ENCODE measurements around the gene CYP1B1. TPM values are rescaled to one million over a fixed set of nuclear protein-coding genes. Genes with fewer than 3 reads are reported as not detected.

CYP1B1 gene
- total RNA-seq, 1 experiment from 2014 or later, result 2.6 TPM

- Histone ChIP-seq H2AFZ (ENCODE audit: low read depth, low read length, poor library complexity, severe bottlenecking) (no peak overlapping the region), H3K4me2 (ENCODE audit: low read length) (no peak overlapping the region), H3K9ac (ENCODE audit: low read length) (no peak overlapping the region), H3K27me3 (ENCODE audit: insufficient read depth, low read length) (no peaks in the 10 kb centered on the region), H3K9me3 (ENCODE audit: control insufficient read depth in 1 of 2, insufficient read depth in 1 of 2, low read depth in 1 of 2, low read length in 2 of 2) (no peaks in the 10 kb centered on the region), H3K79me2 (ENCODE audit: insufficient read depth, low read length) (no peaks in the 10 kb centered on the region), H3K4me3 (replicated peaks in 1 of 2; ENCODE audit: low read depth in 1 of 2, low read length in 2 of 2) (no peak overlapping the region), H4K20me1 (ENCODE audit: insufficient read depth) (no peaks in the 10 kb centered on the region), H3K9me2 (ENCODE audit: insufficient read depth) (no peaks in the 10 kb centered on the region), H3K36me3 (ENCODE audit: control insufficient read depth in 1 of 2, insufficient read depth in 2 of 2, low read length in 2 of 2) (no peaks in the 10 kb centered on the region), H3K4me1 (ENCODE audit: control insufficient read depth in 1 of 2, insufficient read depth in 2 of 2, low read length in 2 of 2) (no peaks in the 10 kb centered on the region), H3K27ac (ENCODE audit: low read depth, low read length) (no peak overlapping the region)
- DNase-seq (ENCODE audit: low read depth, low spot score), result no peak
- intact Hi-C loops (cut with micrococcal nuclease), result no loop called here
- TF ChIP-seq ZFX (IDR thresholded peaks at IDR 0.05) (no peak), SIN3A (IDR thresholded peaks at IDR 0.05; ENCODE audit: low read depth) (no peak), EGR1 (IDR thresholded peaks at IDR 0.05; ENCODE audit: low read depth) (no peak), ZNF274 (IDR thresholded peaks at IDR 0.05; ENCODE audit: low read depth, low read length) (no peak), EZH2 (IDR thresholded peaks at IDR 0.05) (no peak)
- BruUV-seq (replicated peaks), result no TSS peak
- CTCF ChIA-PET, result no interaction called here
- no peak for ATAC-seq
- POLR2A ChIA-PET, result no interaction called here
- RAD21 ChIA-PET (ENCODE audit: low non-redundant PET in 1 of 2, low total read pairs in 2 of 2, uncharacterized antibody in 2 of 2, unreplicated experiment in 2 of 2), result no interaction called here
These were observed 44.3 kb upstream of the CYP1B1 start for GRCh38 chr2:38120264-38120592.

- Histone ChIP-seq H3K27me3 (ENCODE audit: insufficient read depth, low read length) (no peaks in the 10 kb centered on the region), H3K36me3 (ENCODE audit: control insufficient read depth in 1 of 2, insufficient read depth in 2 of 2, low read length in 2 of 2) (no peaks in the 10 kb centered on the region), H3K9me3 (ENCODE audit: control insufficient read depth in 1 of 2, insufficient read depth in 1 of 2, low read depth in 1 of 2, low read length in 2 of 2) (no peaks in the 10 kb centered on the region), H3K4me1 (ENCODE audit: control insufficient read depth in 1 of 2, insufficient read depth in 2 of 2, low read length in 2 of 2) (no peaks in the 10 kb centered on the region), H4K20me1 (ENCODE audit: insufficient read depth) (no peaks in the 10 kb centered on the region), H3K4me2 (ENCODE audit: low read length) (no peak overlapping the region), H3K27ac (ENCODE audit: low read depth, low read length) (no peak overlapping the region), H3K79me2 (ENCODE audit: insufficient read depth, low read length) (no peaks in the 10 kb centered on the region), H2AFZ (ENCODE audit: low read depth, low read length, poor library complexity, severe bottlenecking) (no peak overlapping the region), H3K4me3 (replicated peaks in 1 of 2; ENCODE audit: low read depth in 1 of 2, low read length in 2 of 2) (no peak overlapping the region), H3K9ac (ENCODE audit: low read length) (no peak overlapping the region), H3K9me2 (ENCODE audit: insufficient read depth) (no peaks in the 10 kb centered on the region)
- TF ChIP-seq FOSL1 (IDR thresholded peaks at IDR 0.05; ENCODE audit: low read depth) (no peak), RAD21 (IDR thresholded peaks at IDR 0.05; ENCODE audit: low read depth) (no peak), CEBPB (IDR thresholded peaks at IDR 0.05; ENCODE audit: low read depth) (no peak), JUND (IDR thresholded peaks at IDR 0.05) (no peak), CBX3 (IDR thresholded peaks at IDR 0.05; ENCODE audit: low read depth) (no peak), YY1 (IDR thresholded peaks at IDR 0.05; ENCODE audit: extremely low read depth, insufficient replicate concordance, low read depth, low read length) (no peak), EGR1 (IDR thresholded peaks at IDR 0.05; ENCODE audit: low read depth) (no peak), MAX (IDR thresholded peaks at IDR 0.05) (no peak), EZH2 (IDR thresholded peaks at IDR 0.05) (no peak), ZNF274 (IDR thresholded peaks at IDR 0.05; ENCODE audit: low read depth, low read length) (no peak), SP1 (IDR thresholded peaks at IDR 0.05; ENCODE audit: low read depth) (no peak), ZFX (IDR thresholded peaks at IDR 0.05) (no peak), EZH2phosphoT487 (IDR thresholded peaks at IDR 0.05; ENCODE audit: borderline replicate concordance) (no peak), CTCF (IDR thresholded peaks at IDR 0.05 in 2 of 3, conservative IDR thresholded peaks at IDR 0.05 in 1 of 3; ENCODE audit: borderline replicate concordance in 1 of 3, insufficient read depth in 1 of 3, low read depth in 2 of 3, low read length in 2 of 3) (no peak), POLR2A (IDR thresholded peaks at IDR 0.05; ENCODE audit: borderline replicate concordance, extremely low read depth, insufficient read depth, insufficient read length) (no peak), SRF (IDR thresholded peaks at IDR 0.05; ENCODE audit: low read depth) (no peak), REST (IDR thresholded peaks at IDR 0.05; ENCODE audit: low read depth) (no peak)
- intact Hi-C loops (cut with micrococcal nuclease), result no loop called here
- ATAC-seq (no peak), DNase-seq (ENCODE audit: low read depth, low spot score) (no peak)
- ChIA-PET RAD21 (ENCODE audit: low non-redundant PET in 1 of 2, low total read pairs in 2 of 2, uncharacterized antibody in 2 of 2, unreplicated experiment in 2 of 2) (no interaction called here), POLR2A (no interaction called here), CTCF (interaction anchor here (1.4 kb wide), 1 partner anchor 124 kb away, joined by 6 read pairs; no protein-coding TSS in a partner anchor)
- BruUV-seq (replicated peaks), result no TSS peak
These were observed 40.8 kb upstream of the CYP1B1 start for GRCh38 chr2:38116762-38117161.
